KMS-11 (cell line): ENCODE results near the gene CCDC117.

Source experiments
- H2AFZ ChIP-seq: fragments of 200-600 bp; sonication (generic); 2 replicates; pipeline ENCODE4 v1.6.1; 2016; ENCODE audit warnings: antibody characterized with exemption, mixed run types, low read depth
- H3K27ac ChIP-seq: fragments of 200-600 bp; sonication (generic); 2 replicates; pipeline ENCODE4 v1.6.1; 2016; ENCODE audit warnings: mild to moderate bottlenecking, mixed run types
- H3K27me3 ChIP-seq: fragments of 200-600 bp; sonication (generic); 2 replicates; pipeline ENCODE4 v1.6.1; 2017; ENCODE audit warnings: mild to moderate bottlenecking, low read depth, mixed run types, moderate library complexity; ENCODE audit not compliant: insufficient read depth
- H3K36me3 ChIP-seq: fragments of 200-600 bp; sonication (generic); 2 replicates; pipeline ENCODE4 v1.6.1; 2017; ENCODE audit warnings: mild to moderate bottlenecking, mixed run types; ENCODE audit not compliant: insufficient read depth
- H3K4me1 ChIP-seq: fragments of 200-600 bp; sonication (generic); 2 replicates; pipeline ENCODE4 v1.6.1; 2016; ENCODE audit warnings: mild to moderate bottlenecking, low read depth, mixed run types; ENCODE audit not compliant: poor library complexity, severe bottlenecking
- H3K4me2 ChIP-seq: fragments of 200-600 bp; sonication (generic); 2 replicates; pipeline ENCODE4 v1.7.0; 2016; ENCODE audit warnings: mild to moderate bottlenecking, mixed run types
- H3K4me3 ChIP-seq: fragments of 200-600 bp; sonication (generic); IDR thresholded peaks from 2 replicates; pipeline ENCODE4 v1.6.1; 2017; ENCODE audit warnings: low read depth, low read length, mixed read lengths; ENCODE audit not compliant: insufficient read depth
- H3K79me2 ChIP-seq: fragments of 200-600 bp; sonication (generic); 2 replicates; pipeline ENCODE4 v1.6.1; 2016; ENCODE audit warnings: low read depth, mixed run types; ENCODE audit not compliant: insufficient read depth
- H3K9ac ChIP-seq: fragments of 200-600 bp; sonication (generic); 2 replicates; pipeline ENCODE4 v1.6.1; 2016; ENCODE audit warnings: mild to moderate bottlenecking, mixed run types
- H4K20me1 ChIP-seq: fragments of 200-600 bp; sonication (generic); 2 replicates; pipeline ENCODE4 v1.6.1; 2016; ENCODE audit warnings: mild to moderate bottlenecking, mixed run types; ENCODE audit not compliant: insufficient read depth
- CTCF ChIP-seq: fragments of 200-600 bp; sonication (generic); conservative IDR thresholded peaks from 2 replicates; pipeline ENCODE4 v1.6.1; 2017; ENCODE audit warnings: low read depth, mild to moderate bottlenecking, antibody characterized with exemption, low read length, moderate library complexity, mixed read lengths

Gene CCDC117

GRCh38 chr22:28772633-28773460 is at the start of gene CCDC117:
TSS of gene CCDC117 (plus strand) at chr22:28772695. CDS start at chr22:28772850, 155 bp downstream.
- Histone ChIP-seq H3K4me3 (no peak within 1 kb of the TSS), H3K36me3 (no peaks in the 10 kb centered on the region), H4K20me1 (no peaks in the 10 kb centered on the region), H3K79me2 (peaks cover 18% of the 10 kb centered on the region; the same call in 1 of the 2 replicates), H3K4me1 (peaks cover 24% of the 10 kb centered on the region), H3K27ac (peak within 1 kb of the TSS; percentile 69), H3K27me3 (no peaks in the 10 kb centered on the region), H3K4me2 (peak within 1 kb of the TSS; percentile 77), H3K9ac (peak within 1 kb of the TSS; percentile 76; the same call in 1 of the 2 replicates), H2AFZ (peak within 1 kb of the TSS; percentile 55)
- TF ChIP-seq CTCF: peak; percentile 41; the same call in 1 of the 2 replicates

GRCh38 chr22:28728002-28728401 is 44.5 kb upstream of the CCDC117 start:
- Histone ChIP-seq H3K79me2 (no peaks in the 10 kb centered on the region), H3K4me3 (no peak overlapping the region), H3K9ac (no peak overlapping the region), H2AFZ (no peak overlapping the region), H3K27me3 (no peaks in the 10 kb centered on the region), H3K36me3 (no peaks in the 10 kb centered on the region), H4K20me1 (no peaks in the 10 kb centered on the region), H3K4me2 (no peak overlapping the region), H3K27ac (no peak overlapping the region), H3K4me1 (no peaks in the 10 kb centered on the region)
- no peak for TF ChIP-seq CTCF

GRCh38 chr22:28728621-28729313 is 43.7 kb upstream of the CCDC117 start:
- Histone ChIP-seq H3K4me3 (no peak overlapping the region), H3K9ac (no peak overlapping the region), H3K4me1 (no peaks in the 10 kb centered on the region), H4K20me1 (no peaks in the 10 kb centered on the region), H2AFZ (no peak overlapping the region), H3K27ac (no peak overlapping the region), H3K4me2 (no peak overlapping the region), H3K27me3 (no peaks in the 10 kb centered on the region), H3K36me3 (no peaks in the 10 kb centered on the region), H3K79me2 (no peaks in the 10 kb centered on the region)
- no peak for TF ChIP-seq CTCF

- Histone ChIP-seq H4K20me1 (no peaks in the 10 kb centered on the region), H3K27ac (no peak overlapping the region)
Measured at GRCh38 chr22:28730179-28730578, 42.3 kb upstream of the CCDC117 start.

More at GRCh38 chr22:28730179-28730578, 42.3 kb upstream of the CCDC117 start:
- no peak for TF ChIP-seq CTCF
- Histone ChIP-seq H2AFZ (no peak overlapping the region), H3K4me1 (no peaks in the 10 kb centered on the region), H3K4me3 (no peak overlapping the region), H3K27me3 (no peaks in the 10 kb centered on the region), H3K36me3 (no peaks in the 10 kb centered on the region), H3K9ac (no peak overlapping the region), H3K4me2 (no peak overlapping the region), H3K79me2 (no peaks in the 10 kb centered on the region)
